Amniotic stem cell (primary cell): ENCODE data around the gene CD99.

ENCODE experiments used
- DNase-seq: peaks from one replicate; lab custom pipeline; 2025; lab: John Stamatoyannopoulos, UW

CD99 gene

GRCh38 chrX:2676794-2677675 is 14.1 kb upstream of the CD99 start:
- DNase-seq: no peak

DNA sequence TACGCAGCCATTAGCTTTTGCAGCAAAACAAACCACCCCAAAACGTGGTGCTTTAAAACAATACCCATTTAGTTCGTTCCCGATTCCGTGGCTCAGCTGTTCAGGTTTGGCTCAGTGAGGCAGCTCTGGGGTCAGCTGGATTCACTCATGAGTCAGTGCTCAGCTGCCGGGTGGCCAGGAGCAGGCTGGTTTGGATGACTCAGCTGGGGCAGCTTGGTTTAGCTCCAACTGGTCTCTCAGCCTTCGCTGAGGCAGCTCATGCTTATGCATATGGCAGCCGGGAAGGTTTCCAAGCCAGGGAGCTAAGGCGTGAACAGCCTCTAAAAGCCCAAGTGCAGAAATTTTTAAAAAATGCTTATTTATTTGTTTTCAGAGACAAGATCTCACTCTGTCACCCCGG is 13.3 kb upstream of the CD99 start:
- no peak for DNase-seq

DNA sequence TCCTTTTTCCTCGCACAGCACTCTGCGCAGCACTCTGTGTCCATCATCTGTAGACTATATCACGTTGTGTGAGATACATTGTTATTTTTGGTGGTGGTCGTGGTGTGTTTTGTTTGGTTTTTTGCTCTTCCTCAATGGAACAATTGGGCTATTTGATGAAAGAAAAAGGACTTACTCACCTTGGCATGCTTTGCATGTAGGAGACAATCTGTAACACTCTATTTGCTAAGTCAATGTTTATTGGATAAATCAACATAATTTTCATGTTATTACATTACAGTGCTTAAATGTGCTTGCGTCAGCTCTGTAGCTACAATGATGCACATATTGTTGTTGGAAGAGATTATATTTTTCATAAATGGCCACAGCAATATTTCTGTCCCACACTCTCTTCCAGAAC is 12.5 kb upstream of the CD99 start:
- DNase-seq: no peak

DNA sequence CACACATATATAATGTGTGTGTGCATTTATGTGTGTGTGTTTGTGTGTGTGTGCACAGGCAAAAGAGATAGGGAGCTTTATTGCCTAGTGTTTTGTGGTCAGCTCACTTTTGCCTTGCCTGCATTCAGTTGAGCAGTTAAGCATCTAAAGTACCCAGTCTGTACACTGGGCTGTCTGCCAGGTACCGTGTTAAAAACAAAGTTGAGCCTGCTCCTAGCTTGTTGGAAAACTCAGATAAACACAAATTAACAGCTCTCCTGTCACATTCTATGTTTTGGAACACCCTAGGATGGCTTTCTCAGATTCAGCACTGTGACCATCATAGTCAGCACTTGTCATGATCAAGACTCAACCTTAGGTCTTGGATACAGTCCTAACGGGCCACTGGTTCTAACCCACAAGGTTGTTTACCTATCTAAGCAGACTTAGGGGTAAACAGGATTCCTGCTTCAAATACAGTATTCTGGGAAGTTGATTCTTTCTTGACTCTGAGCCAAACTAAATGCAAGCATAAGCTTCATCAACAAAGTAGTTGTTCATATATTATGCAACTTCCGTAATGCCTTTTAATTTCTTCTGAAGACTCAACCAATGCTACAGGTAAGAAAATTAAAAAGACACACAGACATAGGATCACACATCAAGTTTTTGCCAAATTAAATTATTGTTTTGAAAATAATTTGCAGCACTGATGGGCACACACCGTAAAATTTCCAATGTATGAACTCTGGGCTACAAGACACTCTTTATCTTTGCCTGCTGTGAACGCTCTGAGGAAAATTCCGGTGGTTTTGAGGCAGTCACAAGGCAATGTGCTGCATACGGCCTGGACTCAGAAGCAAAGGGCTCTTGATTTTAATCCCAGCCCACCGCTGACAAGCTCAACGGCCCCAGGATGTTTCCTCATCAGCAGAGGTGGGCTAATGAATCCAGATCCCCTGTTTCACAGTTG is 11.3 kb upstream of the CD99 start:
- no peak for DNase-seq

- no peak for DNase-seq
Measured at GRCh38 chrX:2680486-2681348, 10.4 kb upstream of the CD99 start.

DNA sequence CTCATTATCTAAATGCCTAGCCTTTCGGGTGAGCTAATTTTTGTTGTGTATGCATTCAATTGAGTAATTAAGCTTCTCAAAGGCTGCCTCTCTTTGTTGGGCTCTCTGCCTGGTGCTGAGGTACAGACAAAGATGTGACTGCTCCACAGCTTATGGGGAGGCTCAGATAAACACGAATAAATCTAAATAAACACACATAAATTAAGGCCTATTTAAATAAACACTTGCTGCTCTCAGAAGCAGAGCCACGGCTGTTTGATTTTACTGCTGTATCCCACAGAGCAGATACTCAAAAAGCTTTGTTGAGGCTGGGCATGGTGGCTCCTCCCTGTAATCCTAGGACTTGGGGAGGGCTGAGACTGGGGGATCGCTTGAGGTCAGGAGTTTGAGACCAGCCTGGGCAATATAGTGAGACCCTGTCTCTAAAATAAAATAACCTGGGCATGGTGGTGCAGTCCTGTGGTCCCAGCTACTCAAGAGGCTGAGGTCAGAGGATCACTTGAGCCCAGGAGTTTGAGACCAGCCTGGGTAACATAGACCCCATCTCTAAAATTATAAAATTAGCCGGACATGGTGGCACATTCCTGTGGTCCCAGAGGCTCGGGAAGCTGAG is 8.4 kb upstream of the CD99 start:
- no peak for DNase-seq

DNA sequence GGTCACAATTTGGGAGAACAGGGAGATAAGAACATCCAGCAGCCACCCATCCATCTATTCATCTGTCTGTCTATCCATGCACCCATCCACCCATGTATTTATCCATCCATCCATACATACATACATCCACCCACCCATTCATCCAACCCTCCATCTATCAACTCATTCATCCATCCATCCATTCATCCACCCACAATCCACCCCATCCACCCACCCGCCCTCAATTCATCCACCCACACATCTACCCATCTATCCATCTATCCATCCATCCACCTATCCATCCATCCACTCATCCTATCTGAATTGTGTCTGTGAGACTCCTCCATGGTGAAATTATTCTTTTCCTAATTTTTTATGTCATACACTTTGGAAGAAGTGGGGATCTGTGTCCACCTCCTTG is 6.8 kb upstream of the CD99 start:
- DNase-seq: no peak

DNA sequence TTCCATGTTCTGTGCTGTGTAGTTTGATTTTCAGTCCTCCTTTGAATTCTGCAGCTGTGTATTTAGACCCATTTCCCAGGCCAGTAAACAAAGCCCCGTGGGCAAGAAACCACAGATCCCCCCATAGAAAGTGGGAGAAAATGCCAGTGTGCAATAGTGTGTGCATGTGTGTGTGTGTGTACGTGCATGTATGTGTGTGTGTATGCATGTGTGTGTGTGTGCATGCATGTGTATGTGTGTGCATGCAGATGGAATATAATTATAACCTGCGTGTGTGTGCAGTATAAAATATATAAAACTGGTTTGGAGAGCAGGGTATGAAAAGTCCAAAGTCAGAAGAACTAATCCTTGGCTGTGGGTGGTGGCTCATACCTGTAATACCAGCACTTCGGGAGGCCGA is 5.2 kb upstream of the CD99 start:
- no peak for DNase-seq

GRCh38 chrX:2689773-2690666 is 1.1 kb upstream of the CD99 start:
- no peak for DNase-seq

- DNase-seq: no peak
Measured at GRCh38 chrX:2691543-2692220, 587 bp downstream of the CD99 start.

- DNase-seq: no peak
Measured at GRCh38 chrX:2692221-2693112, 1.4 kb downstream of the CD99 start.

DNA sequence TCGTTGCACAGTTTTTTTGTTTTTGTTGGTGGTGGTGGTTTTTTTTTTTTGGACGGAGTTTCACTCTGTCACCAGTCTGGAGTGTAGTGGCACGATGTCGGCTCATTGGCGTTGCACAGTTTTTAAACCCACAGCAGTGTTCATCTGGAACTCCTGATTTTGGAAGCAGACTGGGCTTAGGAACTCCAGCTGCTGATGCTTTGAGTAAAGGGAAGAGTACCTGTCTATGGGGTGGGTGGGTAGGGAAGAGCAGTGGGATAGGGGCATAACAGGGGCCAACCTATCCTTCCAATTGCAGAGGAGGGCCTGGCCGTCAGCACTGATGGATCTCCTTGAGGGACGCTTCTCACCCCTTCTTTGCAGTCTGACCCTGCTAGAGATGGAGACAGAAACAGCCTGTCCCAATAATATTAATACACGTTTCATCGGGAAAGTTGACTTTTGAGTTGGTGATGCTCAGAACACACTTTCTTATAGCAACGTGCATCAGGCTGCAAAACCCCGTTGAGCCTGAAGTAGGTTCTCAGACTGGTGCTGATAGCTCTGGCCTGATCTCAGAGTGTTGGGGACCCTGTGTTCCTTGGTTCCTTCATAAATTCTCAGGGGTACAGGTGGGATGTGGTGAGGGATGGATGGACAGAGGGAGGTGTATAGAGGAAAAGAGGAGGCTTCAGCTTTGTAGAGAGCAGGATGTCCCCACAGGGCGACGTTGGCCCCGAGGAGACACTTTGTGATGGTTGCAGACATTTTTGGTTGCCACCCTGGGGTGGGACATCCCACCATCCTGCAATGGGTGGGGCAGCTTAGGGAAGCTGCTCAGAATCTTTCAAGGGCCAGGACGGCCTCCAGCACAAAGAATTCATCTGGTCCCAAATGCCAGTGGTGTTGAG is 2.3 kb downstream of the CD99 start:
- DNase-seq: no peak

GRCh38 chrX:2694914-2695267 is 3.8 kb downstream of the CD99 start:
- no peak for DNase-seq

DNA sequence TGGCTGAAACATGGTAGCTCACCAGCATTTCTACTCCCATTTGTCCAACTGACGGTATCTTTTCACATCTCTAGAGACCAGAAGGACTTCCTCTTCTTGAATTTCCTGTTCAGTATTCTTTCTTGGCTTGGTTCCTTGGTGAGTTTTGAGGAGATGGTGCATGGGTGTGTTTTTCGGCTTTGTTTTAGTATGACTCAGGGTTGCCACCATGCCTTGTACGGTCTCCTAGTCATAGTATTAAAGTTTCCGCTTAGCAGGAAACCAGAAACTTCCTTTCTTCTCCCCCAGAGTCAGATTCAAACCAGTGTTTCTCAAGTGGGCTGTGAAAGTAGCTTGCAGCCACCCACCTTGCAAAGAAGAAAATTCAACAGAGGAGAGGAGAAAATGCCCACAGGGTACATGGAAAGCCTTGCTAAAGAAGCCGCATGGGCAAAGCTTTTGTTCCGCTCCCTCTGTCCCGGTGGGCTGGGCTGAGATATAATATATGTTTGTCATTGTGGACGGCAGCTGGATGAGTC is 5.7 kb downstream of the CD99 start:
- DNase-seq: no peak

GRCh38 chrX:2697306-2697705 is 6.2 kb downstream of the CD99 start:
- DNase-seq: no peak

GRCh38 chrX:2697741-2698299 is 6.7 kb downstream of the CD99 start:
- DNase-seq: no peak

- DNase-seq: no peak
Measured at GRCh38 chrX:2698604-2699003, 7.5 kb downstream of the CD99 start.
